Right atrium auricular region (tissue), 2 donors: ENCODE data around the gene USP3. TPM values are rescaled to one million over a fixed set of nuclear protein-coding genes. Genes with fewer than 3 reads are reported as not detected.

ENCODE experiments used
- DNase-seq: peaks from one replicate; pipeline ENCODE4 v3.0.0-alpha.2; 2019; ENCODE audit warnings: low spot score
- H3K27ac ChIP-seq, 2 donors: fragments of 200-600 bp; sonication (generic); 1 replicate in 1 of 2; 2 replicates in 1 of 2; pipeline ENCODE4 v1.5.1; 2016 to 2019
- H3K27me3 ChIP-seq, 2 donors: fragments of 200-600 bp; sonication (generic); one replicate each; pipeline versions ENCODE4 v1.5.1 to v1.6.0; 2017 to 2019
- H3K36me3 ChIP-seq: fragments of 200-600 bp; sonication (generic); one replicate; pipeline ENCODE4 v1.5.1; 2016
- H3K4me1 ChIP-seq, 2 donors: fragments of 200-600 bp; sonication (generic); one replicate each; pipeline versions ENCODE4 v1.5.1 to v1.6.0; 2017 to 2019
- H3K4me3 ChIP-seq, 2 donors: fragments of 200-600 bp; sonication (generic); 1 replicate in 1 of 2; 2 replicates in 1 of 2; pipeline ENCODE4 v1.5.1; 2017 to 2019; ENCODE audit warnings: mild to moderate bottlenecking in 1 of 2, moderate library complexity in 1 of 2
- H3K9me3 ChIP-seq, 2 donors: fragments of 200-600 bp; sonication (generic); one replicate each; pipeline ENCODE4 v1.5.1; 2019
- CTCF ChIP-seq, 2 donors: fragments of 200-600 bp; sonication (generic); IDR thresholded peaks; one replicate each; pipeline ENCODE4 v1.5.1; 2019; ENCODE audit warnings: antibody characterized with exemption in 2 of 2
- total RNA-seq, 2 donors: library from RNA; depleted of rRNA; stranded (reverse); fragments of >200 nt; gene quantifications; one replicate each; pipeline ENCODE4 v1.1.0, GENCODE V29; 2016

The USP3 gene
- total RNA-seq, 2 donors from 2014 or later = 12.3 to 18.5 TPM

GRCh38 chr15:63623232-63623969 lies 119.0 kb downstream of the USP3 start:
- H3K36me3 ChIP-seq = peaks cover 69% of the 10 kb centered on the region
- no peaks in the 10 kb centered on the region for H3K27me3 ChIP-seq
- no peak for DNase-seq
- no peak overlapping the region for H3K27ac ChIP-seq
- no peak overlapping the region for H3K4me3 ChIP-seq
- no peaks in the 10 kb centered on the region for H3K9me3 ChIP-seq
- no peaks in the 10 kb centered on the region for H3K4me1 ChIP-seq
- no peak for TF ChIP-seq CTCF (IDR thresholded peaks at IDR 0.05)

GRCh38 chr15:63626955-63627354 lies 122.6 kb downstream of the USP3 start:
- Histone ChIP-seq H3K27me3 (no peaks in the 10 kb centered on the region), H3K36me3 (peaks cover 96% of the 10 kb centered on the region), H3K27ac (no peak overlapping the region), H3K9me3 (no peaks in the 10 kb centered on the region), H3K4me1 (no peaks in the 10 kb centered on the region), H3K4me3 (no peak overlapping the region)
- DNase-seq = no peak
- no peak for TF ChIP-seq CTCF (IDR thresholded peaks at IDR 0.05)

GRCh38 chr15:63628123-63628822 lies 123.9 kb downstream of the USP3 start:
- Histone ChIP-seq H3K27me3 (no peaks in the 10 kb centered on the region), H3K27ac (no peak overlapping the region), H3K9me3 (no peaks in the 10 kb centered on the region), H3K4me3 (no peak overlapping the region), H3K36me3 (peaks cover 96% of the 10 kb centered on the region), H3K4me1 (no peaks in the 10 kb centered on the region)
- no peak for DNase-seq
- TF ChIP-seq CTCF (IDR thresholded peaks at IDR 0.05) = no peak

- Histone ChIP-seq H3K27ac (no peak overlapping the region), H3K9me3 (no peaks in the 10 kb centered on the region), H3K36me3 (peaks cover 97% of the 10 kb centered on the region), H3K4me1 (no peaks in the 10 kb centered on the region), H3K4me3 (no peak overlapping the region), H3K27me3 (no peaks in the 10 kb centered on the region)
- no peak for DNase-seq
- TF ChIP-seq CTCF (IDR thresholded peaks at IDR 0.05) = no peak
Measured at GRCh38 chr15:63630036-63630751, 125.8 kb downstream of the USP3 start.

- H3K27me3 ChIP-seq = no peaks in the 10 kb centered on the region
- DNase-seq = no peak
- no peaks in the 10 kb centered on the region for H3K4me1 ChIP-seq
- H3K36me3 ChIP-seq = peaks cover 97% of the 10 kb centered on the region
- H3K27ac ChIP-seq = no peak overlapping the region
- H3K4me3 ChIP-seq = no peak overlapping the region
- no peak for TF ChIP-seq CTCF (IDR thresholded peaks at IDR 0.05)
- no peaks in the 10 kb centered on the region for H3K9me3 ChIP-seq
Measured at GRCh38 chr15:63633312-63633711, 128.9 kb downstream of the USP3 start.
